ENCODE measurements around the gene UQCC2. TPM values are rescaled to one million over a fixed set of nuclear protein-coding genes. Genes with fewer than 3 reads are reported as not detected.
A peak's percentile ranks its signal among the peaks of the same experiment; 100 is the strongest.

The UQCC2 gene
- total and polyA plus RNA-seq, 2 donors (not counting 1 experiment from before 2014, with no cell fraction given): 13.2 to 16.6 TPM

DNA sequence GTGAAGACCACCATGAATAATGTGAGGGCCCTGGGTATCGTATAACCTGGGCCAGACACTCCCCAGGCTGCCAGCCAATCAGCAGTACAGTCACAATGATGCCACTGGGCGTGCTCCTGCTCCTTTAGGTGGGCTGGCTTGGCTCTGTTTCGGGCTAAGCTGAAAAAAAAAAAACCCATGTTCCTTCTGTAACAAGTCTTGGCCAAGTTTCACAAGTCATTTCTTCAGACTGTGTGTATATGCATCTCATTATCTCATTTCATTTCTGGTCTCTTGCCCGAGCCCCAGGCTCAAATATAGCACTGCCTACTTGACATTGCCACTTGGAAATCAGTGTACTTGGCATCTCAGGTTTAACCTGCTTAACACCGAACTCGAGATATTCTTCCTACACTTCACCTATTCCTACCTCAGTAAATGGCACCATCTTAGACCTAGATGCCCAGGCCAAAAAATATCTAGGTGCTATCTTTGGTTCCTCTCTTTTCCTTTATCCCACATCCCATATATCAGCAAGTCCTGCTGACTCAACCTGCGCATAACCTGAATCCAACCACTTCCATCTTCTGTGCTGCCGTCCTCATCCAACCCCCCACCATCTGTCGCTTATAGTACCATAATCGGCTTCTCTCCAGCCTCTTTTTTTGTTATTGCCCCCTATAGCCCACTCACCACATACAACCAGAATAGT lies 1.8 kb downstream of the UQCC2 start:
- ATAC-seq (ENCODE audit: low read depth) (no peak), DNase-seq (no peak)
- no peak overlapping the region for H3K9ac ChIP-seq (ENCODE audit: low read length)
- 93% methylated on average over 10 of the region's 10 CpGs for WGBS (ENCODE audit: insufficient coverage)
- peak overlapping the region; percentile 58 for H3K4me3 Mint-ChIP-seq
- peaks cover 16 to 28% of the 10 kb centered on the region in 2 donors for H3K4me1 ChIP-seq (ENCODE audit: control insufficient read depth in 2 of 2, insufficient read depth in 2 of 2, low read length in 2 of 2)
- H3K9me3 Mint-ChIP-seq (ENCODE audit: insufficient read depth): no peaks in the 10 kb centered on the region
- intact Hi-C loops (cut with micrococcal nuclease): no loop called here
- no peaks in the 10 kb centered on the region for H4K20me1 ChIP-seq (ENCODE audit: control insufficient read depth, insufficient read depth, low read length, poor library complexity, severe bottlenecking)
- H3K79me2 ChIP-seq (ENCODE audit: control insufficient read depth, insufficient read depth, low read length): peaks cover 21% of the 10 kb centered on the region
- no peaks in the 10 kb centered on the region for H3K27me3 Mint-ChIP-seq
- ChIA-PET CTCF (interaction anchor here (0.6 to 6.1 kb wide), 6 partner anchors 8 to 120 kb away, joined by 4 to 58 read pairs (median 6); no protein-coding TSS in a partner anchor), POLR2A (no interaction called here)
- H3K27me3 ChIP-seq (replicated peaks in 1 of 4; ENCODE audit: control extremely low read depth in 1 of 4, control insufficient read depth in 3 of 4, insufficient read depth in 4 of 4, low read length in 3 of 4): no peaks in the 10 kb centered on the region
- H3K27ac Mint-ChIP-seq: no peak overlapping the region
- no peak overlapping the region for H3K27ac ChIP-seq (ENCODE audit: low read length in 2 of 2)
- peaks cover 0 to 4% (median 0%) of the 10 kb centered on the region in 3 donors for H3K9me3 ChIP-seq (ENCODE audit: control extremely low read depth in 1 of 3, control insufficient read depth in 2 of 3, insufficient read depth in 1 of 3, low read length in 2 of 3)
- H3K4me2 ChIP-seq (replicated peaks; ENCODE audit: low read depth, low read length, poor library complexity, severe bottlenecking): no peak overlapping the region
- no peak overlapping the region for H3K4me3 ChIP-seq (ENCODE audit: control extremely low read depth in 1 of 5, extremely low read depth in 1 of 5, insufficient read depth in 1 of 5, low read depth in 2 of 5, low read length in 4 of 5)
- TF ChIP-seq, protein P1, sequence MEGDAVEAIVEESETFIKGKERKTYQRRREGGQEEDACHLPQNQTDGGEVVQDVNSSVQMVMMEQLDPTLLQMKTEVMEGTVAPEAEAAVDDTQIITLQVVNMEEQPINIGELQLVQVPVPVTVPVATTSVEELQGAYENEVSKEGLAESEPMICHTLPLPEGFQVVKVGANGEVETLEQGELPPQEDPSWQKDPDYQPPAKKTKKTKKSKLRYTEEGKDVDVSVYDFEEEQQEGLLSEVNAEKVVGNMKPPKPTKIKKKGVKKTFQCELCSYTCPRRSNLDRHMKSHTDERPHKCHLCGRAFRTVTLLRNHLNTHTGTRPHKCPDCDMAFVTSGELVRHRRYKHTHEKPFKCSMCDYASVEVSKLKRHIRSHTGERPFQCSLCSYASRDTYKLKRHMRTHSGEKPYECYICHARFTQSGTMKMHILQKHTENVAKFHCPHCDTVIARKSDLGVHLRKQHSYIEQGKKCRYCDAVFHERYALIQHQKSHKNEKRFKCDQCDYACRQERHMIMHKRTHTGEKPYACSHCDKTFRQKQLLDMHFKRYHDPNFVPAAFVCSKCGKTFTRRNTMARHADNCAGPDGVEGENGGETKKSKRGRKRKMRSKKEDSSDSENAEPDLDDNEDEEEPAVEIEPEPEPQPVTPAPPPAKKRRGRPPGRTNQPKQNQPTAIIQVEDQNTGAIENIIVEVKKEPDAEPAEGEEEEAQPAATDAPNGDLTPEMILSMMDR (IDR thresholded peaks at IDR 0.05): no peak
- no peak for TF ChIP-seq EZH2 (IDR thresholded peaks at IDR 0.05; ENCODE audit: borderline replicate concordance, insufficient read depth, low read depth, low read length, poor library complexity, severe bottlenecking)
- H2AFZ ChIP-seq (ENCODE audit: insufficient read depth, low read depth, low read length, poor library complexity, severe bottlenecking): no peak overlapping the region
- peaks cover 1 to 15% of the 10 kb centered on the region in 2 experiments for H3K36me3 ChIP-seq (replicated peaks in 1 of 2; ENCODE audit: control extremely low read depth in 1 of 2, control insufficient read depth in 1 of 2, extremely low read depth in 1 of 2, insufficient read depth in 2 of 2, low read length in 1 of 2)
- peaks cover 35% of the 10 kb centered on the region for H3K4me1 Mint-ChIP-seq

DNA sequence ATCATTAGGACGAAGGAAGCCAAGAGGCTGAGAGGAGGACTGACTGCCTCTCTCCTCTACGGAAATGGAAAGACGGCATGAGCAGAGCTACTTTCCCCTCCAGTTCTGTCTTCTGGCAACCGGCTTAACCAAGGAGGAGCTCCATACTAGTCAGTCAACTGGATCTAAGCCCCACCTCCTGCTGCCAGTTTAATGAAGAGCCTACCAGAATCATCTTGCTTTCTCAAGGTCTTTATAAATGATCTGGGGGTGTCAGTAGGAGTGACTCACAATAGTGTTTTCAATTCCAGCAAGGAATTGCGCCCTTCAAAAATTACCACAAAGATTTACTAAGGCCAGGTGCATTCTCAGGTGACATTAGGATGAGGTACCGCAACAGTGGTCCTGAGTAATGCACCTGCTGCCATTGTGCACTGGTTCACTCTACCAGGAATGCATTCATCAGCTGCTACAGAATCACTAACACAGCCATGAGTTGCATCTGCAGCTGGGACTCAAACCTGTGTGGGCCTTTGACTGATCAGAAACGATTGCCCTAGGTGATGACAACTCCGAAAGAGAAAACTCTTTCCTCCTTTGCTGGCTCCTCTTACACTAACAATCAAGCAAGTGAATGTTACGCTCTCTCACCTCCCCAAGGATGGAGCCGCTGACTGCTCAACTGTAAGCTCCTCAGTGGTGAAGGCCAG lies 2.8 kb downstream of the UQCC2 start:
- peaks cover 40% of the 10 kb centered on the region for H3K4me1 Mint-ChIP-seq
- no peak for DNase-seq

More for the DNA sequence above, 2.8 kb downstream of the UQCC2 start:
- peaks cover 1 to 15% of the 10 kb centered on the region in 2 experiments for H3K36me3 ChIP-seq (replicated peaks in 1 of 2; ENCODE audit: control extremely low read depth in 1 of 2, control insufficient read depth in 1 of 2, extremely low read depth in 1 of 2, insufficient read depth in 2 of 2, low read length in 1 of 2)
- POLR2A ChIA-PET: no interaction called here
- intact Hi-C loops (cut with micrococcal nuclease): no loop called here
- Mint-ChIP-seq H3K27ac (no peak overlapping the region), H3K4me3 (no peak overlapping the region), H3K9me3 (ENCODE audit: insufficient read depth) (no peaks in the 10 kb centered on the region), H3K27me3 (no peaks in the 10 kb centered on the region)
- peaks cover 0 to 4% (median 0%) of the 10 kb centered on the region in 3 donors for H3K9me3 ChIP-seq (ENCODE audit: control extremely low read depth in 1 of 3, control insufficient read depth in 2 of 3, insufficient read depth in 1 of 3, low read length in 2 of 3)
- H2AFZ ChIP-seq (ENCODE audit: insufficient read depth, low read depth, low read length, poor library complexity, severe bottlenecking): no peak overlapping the region
- no peak overlapping the region for H3K4me2 ChIP-seq (replicated peaks; ENCODE audit: low read depth, low read length, poor library complexity, severe bottlenecking)
- H3K27ac ChIP-seq (ENCODE audit: low read length in 2 of 2): no peak overlapping the region
- ATAC-seq (ENCODE audit: low read depth): no peak
- TF ChIP-seq, protein P1 (IDR thresholded peaks at IDR 0.05): no peak
- TF ChIP-seq EZH2 (IDR thresholded peaks at IDR 0.05; ENCODE audit: borderline replicate concordance, insufficient read depth, low read depth, low read length, poor library complexity, severe bottlenecking): no peak
- H4K20me1 ChIP-seq (ENCODE audit: control insufficient read depth, insufficient read depth, low read length, poor library complexity, severe bottlenecking): no peaks in the 10 kb centered on the region
- no peak overlapping the region for H3K9ac ChIP-seq (ENCODE audit: low read length)
- peaks cover 23% of the 10 kb centered on the region for H3K79me2 ChIP-seq (ENCODE audit: control insufficient read depth, insufficient read depth, low read length)
- no peak overlapping the region for H3K4me3 ChIP-seq (ENCODE audit: control extremely low read depth in 1 of 5, extremely low read depth in 1 of 5, insufficient read depth in 1 of 5, low read depth in 2 of 5, low read length in 4 of 5)
- no peaks in the 10 kb centered on the region for H3K27me3 ChIP-seq (replicated peaks in 1 of 4; ENCODE audit: control extremely low read depth in 1 of 4, control insufficient read depth in 3 of 4, insufficient read depth in 4 of 4, low read length in 3 of 4)
- peaks cover 16 to 25% of the 10 kb centered on the region in 2 donors for H3K4me1 ChIP-seq (ENCODE audit: control insufficient read depth in 2 of 2, insufficient read depth in 2 of 2, low read length in 2 of 2)
- WGBS (ENCODE audit: insufficient coverage): 94% methylated on average over 10 of the region's 10 CpGs
- CTCF ChIA-PET: interaction anchor here (0.7 to 6.1 kb wide), 7 partner anchors 7 to 129 kb away, joined by 3 to 58 read pairs (median 5); partner anchors contain the start of gene BAK1

All from B cell (primary cell).